Stimulated activated CD4-positive, alpha-beta T cell treated with anti-CD3 and anti-CD28 coated beads, Interleukin-1b, Interleukin-23, amount 100 ng/mL, for 48 hours (primary cell): ENCODE results near the gene AKAP6.
"Not testable (repeated sequence)": the region's sequence is repeated elsewhere in the genome, so short reads cannot be mapped to it uniquely, and the experiment has no call there.

Experiments used
- DNase-seq: peaks from one replicate; pipeline ENCODE4 v3.0.0-alpha.2; 2020

Gene AKAP6

DNA sequence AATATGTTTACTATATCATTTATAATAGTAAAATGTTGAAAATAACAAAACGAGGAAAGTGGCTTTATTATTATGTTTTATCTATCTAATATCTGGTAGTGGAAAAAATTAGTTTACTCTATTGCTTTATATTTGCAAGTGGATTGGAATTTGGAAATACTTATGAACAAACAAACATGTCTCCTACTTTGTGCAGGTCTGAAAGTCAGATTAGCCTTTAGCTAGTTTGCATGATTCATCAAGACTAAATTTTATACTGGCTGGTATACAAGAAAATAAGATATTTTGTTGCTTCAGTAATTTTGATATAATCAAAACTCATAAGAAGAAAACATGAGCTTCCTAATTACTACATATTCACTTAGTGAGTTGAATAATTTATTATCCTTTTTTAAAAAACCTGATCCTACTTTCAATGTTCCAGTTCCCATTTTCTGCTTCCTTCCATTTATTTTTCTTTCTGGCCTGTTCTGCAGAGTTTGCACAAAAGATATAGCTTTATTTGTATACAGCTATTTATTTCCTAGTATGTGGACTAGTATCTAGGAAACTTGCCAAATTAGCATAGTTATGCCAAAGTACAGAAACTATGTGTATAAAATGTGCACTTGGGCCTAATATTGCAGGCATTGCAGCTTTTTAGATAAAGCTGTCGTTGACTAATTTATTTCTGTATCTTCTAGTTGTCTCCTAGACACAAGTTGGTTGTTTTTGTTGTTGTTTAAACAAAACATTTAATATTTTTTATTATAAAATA is 122.0 kb downstream of the AKAP6 start:
- DNase-seq: no peak

DNA sequence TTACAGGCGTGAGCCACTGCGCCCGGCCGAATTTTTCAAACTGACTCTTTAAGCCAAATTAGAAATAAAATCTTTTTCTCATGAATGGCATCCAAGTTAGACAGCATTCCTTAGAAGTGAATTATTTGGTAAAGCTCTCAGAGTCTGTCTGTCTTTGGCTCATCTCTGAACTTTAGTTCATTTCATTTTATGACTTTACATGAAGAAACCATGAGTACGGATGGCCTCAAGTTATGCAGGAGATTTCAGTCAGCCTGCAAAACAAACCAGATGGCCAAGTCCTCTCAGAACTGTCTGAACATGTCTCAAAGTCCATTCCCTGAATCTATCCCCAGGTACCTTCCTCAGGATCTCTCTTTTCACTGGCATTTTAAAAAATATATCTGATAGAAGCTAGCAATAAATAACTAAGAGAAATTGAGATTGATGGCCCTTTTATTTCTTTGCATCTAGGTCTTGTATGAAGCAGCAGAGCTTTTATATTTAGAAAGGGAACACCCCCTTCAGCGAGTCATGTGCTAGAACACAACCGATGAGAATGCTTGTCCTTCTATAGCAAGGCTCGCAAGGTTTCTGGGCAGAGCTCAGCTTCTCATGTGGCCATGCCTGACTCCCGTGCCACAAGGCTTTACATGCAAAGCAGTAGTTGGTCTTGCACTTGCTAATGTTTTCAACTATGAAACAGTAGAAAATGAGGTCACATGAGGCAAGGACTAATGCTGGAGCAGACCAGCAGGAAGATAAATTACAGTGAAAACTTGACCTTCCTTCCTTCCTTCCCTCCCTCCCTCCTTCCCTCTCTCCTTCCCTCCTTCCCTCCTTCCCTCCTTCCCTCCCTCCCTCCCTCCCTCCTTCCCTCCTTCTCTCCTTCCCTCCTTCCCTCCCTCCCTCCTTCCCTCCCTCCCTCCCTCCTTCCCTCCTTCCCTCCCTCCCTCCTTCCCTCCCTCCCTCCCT is 125.0 kb downstream of the AKAP6 start:
- DNase-seq: no peak

DNA sequence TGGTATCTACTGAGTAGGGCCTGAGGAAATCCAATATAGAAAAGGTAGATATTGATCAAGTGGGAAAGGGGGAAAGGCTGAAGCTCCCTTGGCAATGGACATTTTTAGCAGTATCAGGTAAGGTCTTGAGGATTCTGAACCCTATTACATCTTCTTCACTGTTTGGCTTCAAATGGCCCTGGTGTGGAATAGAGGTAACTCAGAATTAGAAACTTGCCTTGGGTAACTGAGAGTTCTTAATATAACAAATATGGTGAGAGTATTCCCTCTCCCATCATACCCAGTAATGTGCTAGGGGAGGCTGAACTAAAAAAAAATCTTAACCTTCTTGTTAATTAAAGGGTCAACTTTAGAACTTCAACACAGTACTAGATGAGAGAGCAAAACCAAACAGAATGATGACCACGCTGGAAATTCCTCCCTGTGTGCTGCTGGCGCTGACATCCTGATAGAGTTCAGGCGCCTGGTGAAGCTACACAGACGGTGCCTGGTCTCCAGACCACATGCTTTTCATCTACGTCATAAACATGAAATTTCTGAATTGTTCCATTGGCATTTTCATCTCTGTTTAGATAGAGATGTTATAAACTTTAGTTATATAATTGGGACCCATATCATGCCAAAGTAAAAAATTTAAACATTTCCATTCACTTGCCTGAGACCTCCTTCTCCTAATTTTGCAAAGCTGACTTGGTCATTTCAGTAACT is 128.3 kb downstream of the AKAP6 start:
- DNase-seq: no peak

DNA sequence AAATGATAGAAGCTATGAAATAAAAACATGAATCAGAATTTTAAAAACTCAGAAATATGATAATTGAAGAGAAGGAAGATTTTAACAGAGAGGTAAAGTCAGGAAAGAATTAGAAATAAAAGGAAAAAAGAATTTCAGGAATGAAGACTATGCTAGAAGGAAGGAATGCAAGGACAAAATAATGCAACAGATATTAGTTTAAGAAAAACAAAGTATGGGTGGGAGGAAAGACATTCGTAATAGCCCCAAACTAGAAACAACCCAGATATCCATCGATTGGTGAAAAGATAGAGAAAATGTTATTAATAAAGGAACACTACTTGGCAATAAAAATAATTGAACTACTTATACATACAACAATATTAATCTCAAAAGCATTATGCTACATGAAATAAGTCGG is 129.6 kb downstream of the AKAP6 start:
- no peak for DNase-seq

DNA sequence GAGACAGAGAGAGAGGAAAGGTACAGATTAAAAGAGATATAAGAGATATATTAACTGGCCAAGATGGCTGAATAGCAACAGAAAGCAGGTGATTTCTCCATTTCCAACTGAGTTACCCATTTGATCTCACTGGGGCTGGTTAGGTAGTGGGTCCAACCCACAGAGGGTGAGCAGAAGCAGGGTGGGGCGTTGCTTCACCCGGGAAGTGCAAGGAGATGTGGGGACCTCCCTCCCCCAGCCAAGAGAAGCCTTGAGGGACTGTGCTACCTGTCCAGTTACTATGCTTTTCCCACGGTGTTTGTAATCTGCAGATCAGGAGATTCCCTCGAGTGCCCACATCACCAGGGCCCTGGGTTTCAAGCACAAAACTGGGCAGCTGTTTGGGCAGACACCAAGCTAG is 131.2 kb downstream of the AKAP6 start:
- no peak for DNase-seq

DNA sequence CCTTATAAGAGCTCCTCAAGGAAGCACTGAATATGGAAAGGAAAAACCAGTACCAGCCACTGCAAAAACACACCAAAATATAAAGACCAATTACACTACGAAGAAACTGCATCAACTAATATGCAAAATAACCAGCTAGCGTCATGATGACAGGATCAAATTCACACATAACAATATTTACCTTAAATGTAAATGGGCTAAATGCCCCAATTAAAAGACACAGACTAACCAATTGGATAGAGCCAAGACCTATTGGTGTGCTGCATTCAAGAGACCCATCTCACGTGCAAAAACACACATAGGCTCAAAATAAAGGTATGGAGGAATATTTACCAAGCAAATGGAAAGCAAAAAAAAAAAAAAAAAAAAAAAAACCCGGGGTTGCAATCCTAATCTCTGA is 133.5 kb downstream of the AKAP6 start:
- not testable (repeated sequence) for DNase-seq

DNA sequence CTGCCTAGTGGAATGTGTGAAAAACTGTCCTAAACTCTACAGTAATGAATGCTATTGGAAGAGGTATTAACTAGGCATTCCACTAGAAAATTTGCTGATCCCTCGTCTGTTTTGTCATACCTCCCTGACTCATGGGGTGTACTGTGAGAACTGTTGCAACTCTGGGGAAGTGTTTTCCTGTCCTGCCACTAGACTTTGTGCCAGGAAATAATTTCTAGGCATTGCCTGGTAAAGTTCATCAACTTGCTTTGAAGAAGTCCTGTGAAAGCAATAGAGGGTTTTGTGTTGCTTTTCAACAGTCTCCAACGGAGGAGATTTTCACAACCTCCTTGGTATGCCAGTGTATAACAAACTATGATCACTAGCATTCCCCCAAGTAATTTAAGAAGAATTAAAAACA is 139.9 kb downstream of the AKAP6 start:
- DNase-seq: no peak

DNA sequence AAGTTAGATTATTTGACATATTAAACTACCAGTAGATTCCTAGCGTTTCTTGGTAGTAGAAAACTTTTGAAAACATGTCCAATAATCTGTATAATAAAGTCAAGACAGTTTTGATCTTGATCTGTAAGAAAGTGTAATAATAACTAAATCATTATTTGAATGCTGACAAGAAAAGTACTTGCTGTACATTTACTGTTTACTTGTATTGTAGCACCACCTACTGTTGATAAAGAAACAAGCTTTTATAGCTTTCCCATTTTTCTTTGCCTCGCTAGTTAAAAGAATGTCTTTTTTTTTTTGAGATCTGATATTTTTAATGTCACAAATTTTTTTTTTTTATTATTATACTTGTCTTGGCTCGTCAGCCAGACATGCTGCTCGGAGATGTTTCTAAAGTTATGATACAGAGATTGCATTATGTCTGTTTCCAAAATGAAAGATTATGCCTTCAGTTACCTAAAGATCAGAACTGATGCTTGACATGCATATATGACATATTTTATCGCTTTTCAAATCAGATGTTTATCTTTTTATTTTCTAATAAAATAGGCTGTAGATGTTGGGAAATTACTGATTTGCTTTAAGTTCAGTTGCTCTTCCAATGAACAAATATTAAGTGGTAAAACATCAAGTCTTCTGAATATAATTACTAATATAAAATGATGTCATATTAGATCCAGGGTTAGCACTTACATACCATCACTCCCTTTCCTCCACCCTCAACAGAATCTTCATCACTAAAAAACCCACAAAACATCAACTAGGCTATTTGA is 140.5 kb downstream of the AKAP6 start:
- no peak for DNase-seq

DNA sequence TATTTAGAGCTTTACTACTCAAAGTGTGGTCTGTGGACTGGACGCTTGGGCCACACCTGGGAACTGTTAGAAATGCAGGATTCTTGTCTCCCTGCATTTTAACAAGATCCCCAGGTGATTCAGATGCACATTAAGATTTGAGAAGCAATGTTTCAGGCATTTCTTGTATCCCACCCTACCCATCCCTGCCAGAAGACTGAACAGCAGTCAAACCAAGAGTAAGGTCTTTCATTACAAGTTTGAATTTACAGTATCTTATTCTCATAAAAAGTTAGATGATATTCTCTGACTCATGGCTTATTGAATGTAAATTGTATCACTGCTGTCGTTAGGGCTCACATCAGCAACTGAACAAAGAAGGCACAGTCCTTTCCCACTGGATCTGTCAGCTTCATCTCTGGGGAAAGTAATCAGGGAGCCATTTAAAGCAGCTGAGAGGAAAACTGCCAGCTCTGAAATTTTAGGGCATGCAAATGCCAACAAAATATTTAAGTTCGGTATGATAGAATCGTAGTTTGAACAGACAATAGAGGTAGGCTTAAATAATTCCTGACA is 141.1 kb downstream of the AKAP6 start:
- DNase-seq: no peak

DNA sequence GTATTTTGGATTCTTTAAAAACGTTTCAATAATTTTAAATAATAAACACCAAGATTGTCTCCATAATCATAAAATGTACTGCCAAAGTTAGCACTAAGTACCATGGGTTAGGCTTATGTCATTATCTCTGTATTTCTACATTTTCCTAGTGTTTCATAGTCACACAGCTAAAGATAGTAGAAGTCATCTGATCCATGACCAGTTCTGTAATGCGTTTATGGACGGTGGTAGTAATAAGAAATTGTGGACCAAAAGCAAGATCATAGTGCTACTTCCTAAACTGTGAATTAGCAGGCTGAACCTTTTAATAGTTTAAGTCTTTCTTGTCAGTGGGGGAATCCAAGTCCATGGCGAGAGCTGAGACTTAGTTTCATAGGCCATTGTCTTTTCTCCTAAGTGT is 142.1 kb downstream of the AKAP6 start:
- DNase-seq: no peak

DNA sequence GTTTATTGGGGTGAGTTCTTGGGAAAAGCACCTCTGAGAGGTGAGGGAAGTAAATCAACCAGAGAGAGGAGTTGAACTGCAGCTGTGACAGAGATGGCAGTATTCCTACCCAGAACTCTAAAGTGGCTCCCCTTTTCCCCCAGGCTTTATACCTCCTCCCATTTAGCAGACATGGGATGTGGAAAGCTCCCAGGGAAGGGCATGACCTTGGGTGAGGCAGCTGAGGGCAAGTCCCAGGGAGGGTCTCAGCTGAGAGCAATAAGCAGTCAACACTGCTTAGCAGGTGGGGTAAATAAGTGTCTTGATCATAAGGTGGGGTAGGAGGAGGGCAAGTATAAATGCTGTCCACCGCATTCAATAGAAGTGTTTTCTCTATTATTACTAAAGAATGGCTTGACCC is 143.0 kb downstream of the AKAP6 start:
- no peak for DNase-seq

DNA sequence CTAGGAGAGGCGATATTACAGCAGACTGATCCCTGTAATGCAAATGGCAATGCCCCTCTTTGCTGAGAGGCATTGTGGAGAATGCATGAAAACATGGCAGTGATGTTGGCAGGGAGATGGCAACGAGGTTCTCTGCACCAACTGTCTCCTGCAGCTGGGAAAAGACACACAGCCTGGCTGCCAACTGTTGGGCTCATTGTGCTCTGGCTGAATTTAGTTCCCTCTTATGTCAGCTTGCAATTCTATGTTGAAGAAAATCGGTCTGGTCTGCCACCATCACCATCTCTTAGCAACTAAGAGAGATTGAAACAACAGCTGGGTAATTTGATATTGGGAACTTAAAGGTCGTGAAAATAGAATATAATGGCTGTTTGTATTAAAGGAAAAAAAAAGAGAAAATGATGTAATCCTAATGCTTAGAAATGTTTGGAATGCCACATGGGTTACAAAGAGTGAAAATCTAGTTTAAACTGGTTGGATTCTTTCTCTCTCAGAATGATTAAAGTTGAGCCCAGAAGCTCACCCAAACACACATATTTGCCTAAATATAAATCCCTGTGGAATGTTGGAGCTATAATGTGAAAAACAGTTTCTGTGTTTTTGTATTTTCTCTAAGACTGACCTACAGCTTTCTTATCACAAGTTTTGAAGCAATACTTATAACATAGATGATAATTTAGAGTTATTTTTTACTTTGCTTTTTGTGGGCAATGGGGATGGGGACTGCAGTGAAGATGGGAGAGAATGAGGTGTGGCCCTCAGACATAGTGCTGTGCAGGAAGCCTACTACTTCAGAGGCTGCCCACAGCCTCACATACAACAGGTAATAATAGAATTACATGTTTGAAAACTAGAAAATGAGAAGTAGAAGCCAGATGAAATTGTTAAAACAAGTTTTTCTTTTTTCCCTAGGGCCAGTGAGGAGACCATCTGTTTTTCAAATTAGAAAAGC is 143.7 kb downstream of the AKAP6 start:
- DNase-seq: no peak

DNA sequence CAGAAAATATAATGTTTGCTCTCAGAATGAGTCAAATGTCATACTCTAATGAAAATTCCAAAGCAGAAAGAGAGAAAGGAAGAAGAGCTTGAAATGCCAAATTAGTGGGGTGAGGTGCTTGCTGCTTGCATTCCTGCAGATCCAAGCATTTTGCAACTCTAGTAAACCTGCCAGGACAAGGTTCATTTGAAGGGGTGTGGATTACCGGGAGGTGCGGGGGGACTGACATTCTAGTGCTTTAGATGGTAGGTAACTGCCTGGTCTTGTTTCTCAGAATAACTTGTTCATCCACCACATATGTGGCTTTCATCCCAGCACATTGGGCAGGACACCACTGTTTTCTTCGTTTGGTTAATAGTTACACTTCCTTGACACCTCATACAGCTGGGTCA is 144.4 kb downstream of the AKAP6 start:
- DNase-seq: no peak

DNA sequence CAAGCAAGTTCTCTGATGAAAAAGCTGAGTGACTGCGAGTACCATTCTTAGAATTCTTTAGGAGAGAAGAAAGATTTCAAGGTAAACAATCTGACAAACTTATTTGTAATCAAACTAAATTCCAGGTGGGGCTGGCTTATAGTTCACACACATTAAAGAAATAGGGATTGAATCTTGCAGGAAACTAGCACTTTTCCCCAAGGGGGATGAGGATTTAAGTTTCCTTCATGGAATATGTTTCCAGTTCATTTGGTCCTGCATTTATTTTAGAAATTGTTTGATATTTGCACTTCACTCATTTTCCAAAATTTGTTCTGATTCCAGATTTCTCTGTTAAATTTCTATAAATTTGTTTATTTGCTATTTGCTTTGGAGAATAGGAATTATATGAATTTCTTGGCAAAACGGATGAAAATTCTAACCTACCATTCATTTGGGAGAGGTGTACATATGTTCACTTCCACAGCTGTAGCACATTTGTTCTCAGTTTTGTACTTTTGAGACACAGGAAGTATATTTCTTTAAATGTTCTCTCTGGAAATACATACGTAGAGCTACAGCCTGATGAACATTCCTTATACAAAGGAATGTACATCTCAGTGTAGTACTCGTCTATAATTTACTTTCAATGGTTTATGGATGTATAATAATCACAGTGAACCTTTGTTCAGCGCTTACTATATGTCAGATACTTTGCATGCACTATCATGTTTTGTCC is 145.5 kb downstream of the AKAP6 start:
- DNase-seq: no peak

DNA sequence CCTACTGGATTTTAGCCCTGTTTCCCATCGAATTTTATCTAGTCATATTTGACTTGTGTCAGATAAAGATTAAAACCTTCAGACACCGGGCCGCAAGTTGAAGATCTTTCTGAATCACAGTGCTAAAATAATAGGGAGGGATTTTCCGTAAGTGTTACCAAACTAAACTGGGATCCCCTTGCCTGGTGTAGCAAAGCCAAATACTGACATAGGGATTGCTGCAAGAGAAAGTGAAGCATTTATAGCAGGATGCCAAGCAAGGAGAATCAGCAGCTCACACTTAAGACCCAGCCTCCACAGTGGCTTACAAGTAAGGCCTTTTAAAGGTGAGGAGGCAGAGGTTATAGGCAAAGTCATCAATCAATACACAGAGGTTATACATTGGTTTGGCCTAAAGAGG is 147.4 kb downstream of the AKAP6 start:
- DNase-seq: no peak

DNA sequence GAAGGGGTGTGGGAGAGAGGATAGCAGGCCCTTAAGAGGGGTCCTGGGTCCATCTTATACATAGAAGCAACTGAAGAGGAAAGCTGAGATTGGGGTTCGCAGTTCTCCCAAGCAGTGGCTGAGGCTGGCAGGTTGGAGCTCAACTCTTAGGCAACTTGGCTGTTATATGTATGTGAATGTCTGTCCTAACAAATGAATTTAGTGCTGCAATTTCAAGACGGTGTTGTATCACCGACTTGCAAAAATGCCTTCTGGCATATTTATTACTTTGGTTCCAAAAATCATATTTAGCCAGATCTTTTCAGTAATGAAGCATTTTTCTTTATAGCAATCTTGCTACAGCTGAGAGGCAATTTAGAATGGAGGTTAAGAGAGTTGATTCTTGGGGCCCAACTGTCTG is 148.3 kb downstream of the AKAP6 start:
- DNase-seq: no peak

DNA sequence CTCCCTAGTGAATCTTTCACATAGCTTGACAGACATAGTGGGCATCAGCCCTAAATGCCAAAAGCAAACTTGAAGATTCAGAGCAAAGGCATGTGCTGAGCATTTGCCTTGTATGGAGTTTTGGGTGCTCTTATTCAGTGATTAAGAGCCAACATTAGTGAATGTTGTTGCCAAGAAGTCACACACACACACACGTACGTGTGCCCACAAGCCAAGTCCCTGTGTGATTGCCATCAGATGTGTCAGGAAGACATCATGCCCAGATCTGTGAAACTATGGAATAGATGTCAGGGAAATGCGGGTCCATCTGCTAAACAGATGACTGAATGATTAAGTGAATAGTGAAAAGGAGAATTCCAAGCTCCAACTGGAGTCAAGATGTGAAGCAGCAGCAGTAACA is 149.0 kb downstream of the AKAP6 start:
- no peak for DNase-seq

DNA sequence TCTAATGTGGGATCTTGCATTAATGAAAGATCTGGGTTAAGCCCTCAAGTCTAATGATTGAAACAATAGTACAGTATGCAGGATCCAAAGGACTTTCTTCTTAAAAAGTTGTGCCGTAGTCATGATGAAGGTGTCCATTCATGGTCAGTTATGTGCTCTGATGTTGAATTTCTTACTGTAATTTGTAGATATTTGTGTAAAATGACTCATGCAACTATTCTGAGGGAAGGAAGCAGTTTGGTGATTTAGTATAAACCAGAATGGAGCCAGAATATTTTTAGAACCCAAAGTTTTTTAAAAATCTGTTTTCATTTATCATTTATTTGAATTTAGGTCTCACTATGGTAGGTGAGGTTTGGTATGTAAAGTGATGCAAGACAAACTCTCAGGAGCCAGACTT is 151.2 kb downstream of the AKAP6 start:
- no peak for DNase-seq

DNA sequence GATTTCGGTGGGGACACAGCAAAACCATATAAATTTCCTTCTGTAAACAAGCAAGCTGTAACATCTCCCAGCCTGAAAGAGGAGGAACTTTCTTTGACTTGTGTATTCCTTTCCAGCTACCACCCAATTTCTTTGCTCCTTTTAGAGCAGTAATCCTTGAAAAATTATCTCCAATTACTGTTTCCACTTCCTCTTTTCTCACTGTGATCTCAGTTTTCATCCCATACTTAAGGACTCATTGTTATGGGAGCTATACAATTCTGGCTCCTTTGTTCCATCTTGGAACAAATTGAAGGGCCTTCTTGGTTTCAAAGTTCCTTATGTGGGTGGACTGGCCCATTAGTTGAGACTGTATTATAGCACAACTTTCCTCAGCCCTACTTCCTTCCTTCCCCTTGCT is 152.6 kb downstream of the AKAP6 start:
- no peak for DNase-seq

DNA sequence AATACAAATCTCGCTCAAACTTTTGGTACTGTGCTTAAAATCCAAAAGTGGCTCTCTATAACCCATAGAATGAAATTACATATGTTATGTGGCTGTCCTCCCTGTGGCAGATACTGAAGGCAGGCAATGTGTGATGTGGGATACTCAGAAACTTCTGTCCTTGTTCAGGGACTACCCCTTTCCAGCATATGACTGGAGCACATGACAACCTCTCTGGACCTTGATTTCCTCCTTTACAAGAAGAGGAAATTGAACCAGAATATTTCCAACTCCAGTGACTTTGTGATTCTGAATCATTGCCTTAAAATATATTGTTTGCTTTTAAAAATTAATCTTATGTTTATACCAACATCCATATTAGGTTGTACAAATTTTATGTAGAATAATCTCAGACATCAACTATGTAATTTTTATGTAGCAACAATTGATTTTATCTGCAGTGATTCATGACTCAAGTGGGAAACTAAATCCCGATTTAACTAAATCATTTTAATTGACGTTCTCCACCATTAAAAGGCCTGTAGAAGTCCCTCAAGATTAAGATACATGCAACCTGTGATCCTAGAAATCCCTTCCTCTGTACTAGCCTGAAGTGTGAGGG is 162.4 kb downstream of the AKAP6 start:
- DNase-seq: no peak
